Measurements from ENCODE around the gene XKR7. TPM values are rescaled to one million over a fixed set of nuclear protein-coding genes. Genes with fewer than 3 reads are reported as not detected.

XKR7 gene
- total RNA-seq, 1 experiment from 2014 or later, result not detected

- no peaks in the 10 kb centered on the region for H4K20me1 ChIP-seq (ENCODE audit: low read length)
- H3K4me2 ChIP-seq (ENCODE audit: low read length), result no peak overlapping the region
- H3K4me1 ChIP-seq (ENCODE audit: insufficient read depth, low read length), result no peaks in the 10 kb centered on the region
- peaks cover 17% of the 10 kb centered on the region for H3K27me3 ChIP-seq (ENCODE audit: low read length)
- no peaks in the 10 kb centered on the region for H3F3A ChIP-seq (ENCODE audit: low read length, unreplicated experiment)
- TF ChIP-seq, protein P1, sequence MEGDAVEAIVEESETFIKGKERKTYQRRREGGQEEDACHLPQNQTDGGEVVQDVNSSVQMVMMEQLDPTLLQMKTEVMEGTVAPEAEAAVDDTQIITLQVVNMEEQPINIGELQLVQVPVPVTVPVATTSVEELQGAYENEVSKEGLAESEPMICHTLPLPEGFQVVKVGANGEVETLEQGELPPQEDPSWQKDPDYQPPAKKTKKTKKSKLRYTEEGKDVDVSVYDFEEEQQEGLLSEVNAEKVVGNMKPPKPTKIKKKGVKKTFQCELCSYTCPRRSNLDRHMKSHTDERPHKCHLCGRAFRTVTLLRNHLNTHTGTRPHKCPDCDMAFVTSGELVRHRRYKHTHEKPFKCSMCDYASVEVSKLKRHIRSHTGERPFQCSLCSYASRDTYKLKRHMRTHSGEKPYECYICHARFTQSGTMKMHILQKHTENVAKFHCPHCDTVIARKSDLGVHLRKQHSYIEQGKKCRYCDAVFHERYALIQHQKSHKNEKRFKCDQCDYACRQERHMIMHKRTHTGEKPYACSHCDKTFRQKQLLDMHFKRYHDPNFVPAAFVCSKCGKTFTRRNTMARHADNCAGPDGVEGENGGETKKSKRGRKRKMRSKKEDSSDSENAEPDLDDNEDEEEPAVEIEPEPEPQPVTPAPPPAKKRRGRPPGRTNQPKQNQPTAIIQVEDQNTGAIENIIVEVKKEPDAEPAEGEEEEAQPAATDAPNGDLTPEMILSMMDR (conservative IDR thresholded peaks at IDR 0.05; ENCODE audit: low read depth, low read length), result no peak
- TF ChIP-seq EZH2phosphoT487 (IDR thresholded peaks at IDR 0.05; ENCODE audit: borderline replicate concordance, low read length) (no peak), EZH2 (IDR thresholded peaks at IDR 0.05; ENCODE audit: low read length, unreplicated experiment) (no peak)
- ATAC-seq (no peak), DNase-seq (no peak)
- intact Hi-C loops (cut with micrococcal nuclease), result no loop called here
- ChIA-PET CTCF (interaction anchor here (0.5 to 0.6 kb wide), 2 partner anchors 8 to 24 kb away, joined by 3 to 4 read pairs; no protein-coding TSS in a partner anchor), POLR2A (ENCODE audit: unreplicated experiment) (no interaction called here)
- no peaks in the 10 kb centered on the region for H3K36me3 ChIP-seq (ENCODE audit: low read depth, low read length)
- no peaks in the 10 kb centered on the region for H3K9me3 ChIP-seq (ENCODE audit: low read length)
- no peak overlapping the region for H3K4me3 ChIP-seq (ENCODE audit: low read length)
- BruUV-seq (replicated peaks), result no TSS peak
- no peaks in the 10 kb centered on the region for H3K79me2 ChIP-seq (ENCODE audit: low read length)
- H3K27ac ChIP-seq (ENCODE audit: low read length), result no peak overlapping the region
- H2AFZ ChIP-seq (ENCODE audit: low read length), result no peak overlapping the region
- H3K9ac ChIP-seq (ENCODE audit: low read length), result no peak overlapping the region
- no peaks in the 10 kb centered on the region for H3K9me2 ChIP-seq (replicated peaks; ENCODE audit: low read length)
Measured at GRCh38 chr20:32006841-32007786, 39.2 kb downstream of the XKR7 start.

- Histone ChIP-seq H3K79me2 (ENCODE audit: low read length) (no peaks in the 10 kb centered on the region), H2AFZ (ENCODE audit: low read length) (no peak overlapping the region), H3K4me2 (ENCODE audit: low read length) (no peak overlapping the region), H3K27ac (ENCODE audit: low read length) (no peak overlapping the region), H3K9ac (ENCODE audit: low read length) (no peak overlapping the region), H3K9me2 (replicated peaks; ENCODE audit: low read length) (no peaks in the 10 kb centered on the region), H3K4me3 (ENCODE audit: low read length) (no peak overlapping the region), H3F3A (ENCODE audit: low read length, unreplicated experiment) (no peaks in the 10 kb centered on the region), H3K9me3 (ENCODE audit: low read length) (no peaks in the 10 kb centered on the region), H3K36me3 (ENCODE audit: low read depth, low read length) (no peaks in the 10 kb centered on the region), H4K20me1 (ENCODE audit: low read length) (no peaks in the 10 kb centered on the region), H3K4me1 (ENCODE audit: insufficient read depth, low read length) (no peaks in the 10 kb centered on the region), H3K27me3 (ENCODE audit: low read length) (peaks cover 22% of the 10 kb centered on the region)
- intact Hi-C loops (cut with micrococcal nuclease), result no loop called here
- no peak for DNase-seq
- peak; percentile 48; the same call in 1 of the 2 replicates for ATAC-seq
- ChIA-PET POLR2A (ENCODE audit: unreplicated experiment) (no interaction called here), CTCF (interaction anchor here (0.5 to 0.6 kb wide), 2 partner anchors 7 to 23 kb away, joined by 3 to 4 read pairs; no protein-coding TSS in a partner anchor)
- no TSS peak for BruUV-seq (replicated peaks)
- no peak for TF ChIP-seq EZH2phosphoT487 (IDR thresholded peaks at IDR 0.05; ENCODE audit: borderline replicate concordance, low read length)
- TF ChIP-seq, protein P1 (conservative IDR thresholded peaks at IDR 0.05; ENCODE audit: low read depth, low read length), result no peak
- TF ChIP-seq EZH2 (IDR thresholded peaks at IDR 0.05; ENCODE audit: low read length, unreplicated experiment), result no peak
Measured at GRCh38 chr20:32007787-32008616, 40.1 kb downstream of the XKR7 start.

All from PC-3 (cell line).